ENCODE data around the gene DIMT1. TPM values are rescaled to one million over a fixed set of nuclear protein-coding genes. Genes with fewer than 3 reads are reported as not detected.

DIMT1 gene
- total RNA-seq, 1 donor from 2014 or later, result 23.4 TPM

- H3K27me3 ChIP-seq (ENCODE audit: control insufficient read depth, insufficient read depth, low read length), result no peaks in the 10 kb centered on the region
- TF ChIP-seq CTCF (IDR thresholded peaks at IDR 0.05; ENCODE audit: insufficient read depth, low read length, poor library complexity, severe bottlenecking), result no peak
- no peaks in the 10 kb centered on the region for H3K36me3 ChIP-seq (ENCODE audit: control insufficient read depth, insufficient read depth, low read length)
- DNase-seq (ENCODE audit: low read depth), result no peak
- H3K4me3 ChIP-seq (ENCODE audit: low read depth, low read length), result no peak overlapping the region
These were observed 21.1 kb upstream of the DIMT1 start for GRCh38 chr5:62424763-62425162.

- Histone ChIP-seq H3K36me3 (ENCODE audit: control insufficient read depth, insufficient read depth, low read length) (no peaks in the 10 kb centered on the region), H3K27me3 (ENCODE audit: control insufficient read depth, insufficient read depth, low read length) (no peaks in the 10 kb centered on the region), H3K4me3 (ENCODE audit: low read depth, low read length) (no peak overlapping the region)
- no peak for TF ChIP-seq CTCF (IDR thresholded peaks at IDR 0.05; ENCODE audit: insufficient read depth, low read length, poor library complexity, severe bottlenecking)
- no peak for DNase-seq (ENCODE audit: low read depth)
These were observed 17.7 kb upstream of the DIMT1 start for GRCh38 chr5:62421414-62421813.

- no peak for TF ChIP-seq CTCF (IDR thresholded peaks at IDR 0.05; ENCODE audit: insufficient read depth, low read length, poor library complexity, severe bottlenecking)
These were observed 15.9 kb upstream of the DIMT1 start for GRCh38 chr5:62419609-62420008.

GRCh38 chr5:62418462-62419076 lies 14.9 kb upstream of the DIMT1 start:
- DNase-seq (ENCODE audit: low read depth), result no peak
- H3K27me3 ChIP-seq (ENCODE audit: control insufficient read depth, insufficient read depth, low read length), result no peaks in the 10 kb centered on the region
- TF ChIP-seq CTCF (IDR thresholded peaks at IDR 0.05; ENCODE audit: insufficient read depth, low read length, poor library complexity, severe bottlenecking), result no peak
- no peaks in the 10 kb centered on the region for H3K36me3 ChIP-seq (ENCODE audit: control insufficient read depth, insufficient read depth, low read length)
- no peak overlapping the region for H3K4me3 ChIP-seq (ENCODE audit: low read depth, low read length)

More at GRCh38 chr5:62419609-62420008, 15.9 kb upstream of the DIMT1 start:
- DNase-seq (ENCODE audit: low read depth), result no peak
- Histone ChIP-seq H3K4me3 (ENCODE audit: low read depth, low read length) (no peak overlapping the region), H3K27me3 (ENCODE audit: control insufficient read depth, insufficient read depth, low read length) (no peaks in the 10 kb centered on the region), H3K36me3 (ENCODE audit: control insufficient read depth, insufficient read depth, low read length) (no peaks in the 10 kb centered on the region)

- Histone ChIP-seq H3K36me3 (ENCODE audit: control insufficient read depth, insufficient read depth, low read length) (no peaks in the 10 kb centered on the region), H3K4me3 (ENCODE audit: low read depth, low read length) (peak overlapping the region; percentile 87), H3K27me3 (ENCODE audit: control insufficient read depth, insufficient read depth, low read length) (no peaks in the 10 kb centered on the region)
- no peak for DNase-seq (ENCODE audit: low read depth)
- no peak for TF ChIP-seq CTCF (IDR thresholded peaks at IDR 0.05; ENCODE audit: insufficient read depth, low read length, poor library complexity, severe bottlenecking)
These were observed 10.0 kb upstream of the DIMT1 start for GRCh38 chr5:62413711-62414110.

All from kidney epithelial cell (primary cell).